Measurements from ENCODE around the gene PWWP2B.
"Not testable (repeated sequence)": the region's sequence is repeated elsewhere in the genome, so short reads cannot be mapped to it uniquely, and the experiment has no call there.

Gene PWWP2B

GRCh38 chr10:132351611-132352010, 45.4 kb upstream of the PWWP2B start:
- no peak for TF ChIP-seq CTCF (IDR thresholded peaks at IDR 0.05; ENCODE audit: low read depth, low read length)
- DNase-seq (ENCODE audit: low read depth in 2 of 2) = no peak
- no peak overlapping the region for H3K4me3 ChIP-seq (replicated peaks in 1 of 2; ENCODE audit: low read depth in 2 of 2, low read length in 2 of 2)

GRCh38 chr10:132352462-132353308, 44.3 kb upstream of the PWWP2B start:
- TF ChIP-seq CTCF (IDR thresholded peaks at IDR 0.05; ENCODE audit: low read depth, low read length) = peak; percentile 82
- DNase-seq (ENCODE audit: low read depth in 2 of 2) = peak; percentile 68 to 74
- H3K4me3 ChIP-seq (replicated peaks in 1 of 2; ENCODE audit: low read depth in 2 of 2, low read length in 2 of 2) = not testable (repeated sequence)

GRCh38 chr10:132353456-132354355, 43.3 kb upstream of the PWWP2B start:
- TF ChIP-seq CTCF (IDR thresholded peaks at IDR 0.05; ENCODE audit: low read depth, low read length) = no peak
- H3K4me3 ChIP-seq (replicated peaks in 1 of 2; ENCODE audit: low read depth in 2 of 2, low read length in 2 of 2) = no peak overlapping the region
- DNase-seq (ENCODE audit: low read depth in 2 of 2) = no peak

- DNase-seq (ENCODE audit: low read depth in 2 of 2) = no peak
- no peak overlapping the region for H3K4me3 ChIP-seq (replicated peaks in 1 of 2; ENCODE audit: low read depth in 2 of 2, low read length in 2 of 2)
- TF ChIP-seq CTCF (IDR thresholded peaks at IDR 0.05; ENCODE audit: low read depth, low read length) = no peak
These were observed 42.5 kb upstream of the PWWP2B start for GRCh38 chr10:132354356-132355094.

GRCh38 chr10:132355297-132355696, 41.7 kb upstream of the PWWP2B start:
- no peak for DNase-seq (ENCODE audit: low read depth in 2 of 2)
- TF ChIP-seq CTCF (IDR thresholded peaks at IDR 0.05; ENCODE audit: low read depth, low read length) = no peak
- H3K4me3 ChIP-seq (replicated peaks in 1 of 2; ENCODE audit: low read depth in 2 of 2, low read length in 2 of 2) = no peak overlapping the region

- no peak for TF ChIP-seq CTCF (IDR thresholded peaks at IDR 0.05; ENCODE audit: low read depth, low read length)
- no peak for DNase-seq (ENCODE audit: low read depth in 2 of 2)
- no peak overlapping the region for H3K4me3 ChIP-seq (replicated peaks in 1 of 2; ENCODE audit: low read depth in 2 of 2, low read length in 2 of 2)
These were observed 41.2 kb upstream of the PWWP2B start for GRCh38 chr10:132355754-132356153.

All from cardiac fibroblast (primary cell).